ENCODE measurements around the gene LRBA. TPM values are rescaled to one million over a fixed set of nuclear protein-coding genes. Genes with fewer than 3 reads are reported as not detected.
A peak's percentile ranks its signal among the peaks of the same experiment; 100 is the strongest.

Gene LRBA
- total and polyA plus RNA-seq, 2 donors (not counting 1 experiment from before 2014, with no cell fraction given) = 16.4 to 36.7 TPM

- H3K27me3 ChIP-seq (ENCODE audit: control insufficient read depth, insufficient read depth, low read length) = no peaks in the 10 kb centered on the region
- H3K27ac ChIP-seq (ENCODE audit: insufficient read depth, low read length) = no peak overlapping the region
- no peak for TF ChIP-seq EZH2 (IDR thresholded peaks at IDR 0.05; ENCODE audit: low read length, missing control alignments)
- TF ChIP-seq, protein P1, sequence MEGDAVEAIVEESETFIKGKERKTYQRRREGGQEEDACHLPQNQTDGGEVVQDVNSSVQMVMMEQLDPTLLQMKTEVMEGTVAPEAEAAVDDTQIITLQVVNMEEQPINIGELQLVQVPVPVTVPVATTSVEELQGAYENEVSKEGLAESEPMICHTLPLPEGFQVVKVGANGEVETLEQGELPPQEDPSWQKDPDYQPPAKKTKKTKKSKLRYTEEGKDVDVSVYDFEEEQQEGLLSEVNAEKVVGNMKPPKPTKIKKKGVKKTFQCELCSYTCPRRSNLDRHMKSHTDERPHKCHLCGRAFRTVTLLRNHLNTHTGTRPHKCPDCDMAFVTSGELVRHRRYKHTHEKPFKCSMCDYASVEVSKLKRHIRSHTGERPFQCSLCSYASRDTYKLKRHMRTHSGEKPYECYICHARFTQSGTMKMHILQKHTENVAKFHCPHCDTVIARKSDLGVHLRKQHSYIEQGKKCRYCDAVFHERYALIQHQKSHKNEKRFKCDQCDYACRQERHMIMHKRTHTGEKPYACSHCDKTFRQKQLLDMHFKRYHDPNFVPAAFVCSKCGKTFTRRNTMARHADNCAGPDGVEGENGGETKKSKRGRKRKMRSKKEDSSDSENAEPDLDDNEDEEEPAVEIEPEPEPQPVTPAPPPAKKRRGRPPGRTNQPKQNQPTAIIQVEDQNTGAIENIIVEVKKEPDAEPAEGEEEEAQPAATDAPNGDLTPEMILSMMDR (conservative IDR thresholded peaks at IDR 0.05 in 1 of 2, IDR thresholded peaks at IDR 0.05 in 1 of 2; ENCODE audit: low read depth in 1 of 2, low read length in 2 of 2) = no peak
Observed at GRCh38 chr4:150773032-150773431, 242.1 kb downstream of the LRBA start.

GRCh38 chr4:150771382-150771781 lies 243.7 kb downstream of the LRBA start:
- Histone ChIP-seq H4K20me1 (ENCODE audit: control insufficient read depth, extremely low read depth, insufficient read depth, low read length) (no peaks in the 10 kb centered on the region), H3K79me2 (ENCODE audit: control insufficient read depth, insufficient read depth, low read length) (no peaks in the 10 kb centered on the region), H3K36me3 (ENCODE audit: control insufficient read depth, insufficient read depth, low read length) (no peaks in the 10 kb centered on the region), H3K27ac (ENCODE audit: insufficient read depth, low read length) (no peak overlapping the region), H3K4me1 (ENCODE audit: control insufficient read depth, extremely low read depth, insufficient read depth, low read length) (peaks cover 2% of the 10 kb centered on the region), H3K4me3 (replicated peaks in 1 of 4; ENCODE audit: control extremely low read depth in 1 of 4, insufficient read depth in 1 of 4, low read depth in 3 of 4, low read length in 4 of 4) (no peak overlapping the region), H3K9ac (ENCODE audit: insufficient read depth, low read length) (no peak overlapping the region), H3K9me3 (ENCODE audit: control insufficient read depth, insufficient read depth, low read depth, low read length) (no peaks in the 10 kb centered on the region), H3K4me2 (ENCODE audit: extremely low read depth, insufficient read depth, low read length) (no peak overlapping the region), H2AFZ (ENCODE audit: low read length) (no peak overlapping the region), H3K27me3 (ENCODE audit: control insufficient read depth, insufficient read depth, low read length) (no peaks in the 10 kb centered on the region)
- TF ChIP-seq, protein P1 (conservative IDR thresholded peaks at IDR 0.05 in 1 of 2, IDR thresholded peaks at IDR 0.05 in 1 of 2; ENCODE audit: low read depth in 1 of 2, low read length in 2 of 2) = no peak
- TF ChIP-seq EZH2 (IDR thresholded peaks at IDR 0.05; ENCODE audit: low read length, missing control alignments) = no peak
- no peak for DNase-seq (ENCODE audit: low read depth in 2 of 2)

More at GRCh38 chr4:150773032-150773431, 242.1 kb downstream of the LRBA start:
- no peaks in the 10 kb centered on the region for H3K36me3 ChIP-seq (ENCODE audit: control insufficient read depth, insufficient read depth, low read length)
- no peak overlapping the region for H3K4me3 ChIP-seq (replicated peaks in 1 of 4; ENCODE audit: control extremely low read depth in 1 of 4, insufficient read depth in 1 of 4, low read depth in 3 of 4, low read length in 4 of 4)
- H3K9me3 ChIP-seq (ENCODE audit: control insufficient read depth, insufficient read depth, low read depth, low read length) = no peaks in the 10 kb centered on the region
- peaks cover 2% of the 10 kb centered on the region for H3K4me1 ChIP-seq (ENCODE audit: control insufficient read depth, extremely low read depth, insufficient read depth, low read length)
- no peak for DNase-seq (ENCODE audit: low read depth in 2 of 2)
- H4K20me1 ChIP-seq (ENCODE audit: control insufficient read depth, extremely low read depth, insufficient read depth, low read length) = no peaks in the 10 kb centered on the region
- H3K4me2 ChIP-seq (ENCODE audit: extremely low read depth, insufficient read depth, low read length) = no peak overlapping the region
- H3K9ac ChIP-seq (ENCODE audit: insufficient read depth, low read length) = no peak overlapping the region
- H3K79me2 ChIP-seq (ENCODE audit: control insufficient read depth, insufficient read depth, low read length) = no peaks in the 10 kb centered on the region
- no peak overlapping the region for H2AFZ ChIP-seq (ENCODE audit: low read length)

- Histone ChIP-seq H3K79me2 (ENCODE audit: control insufficient read depth, insufficient read depth, low read length) (no peaks in the 10 kb centered on the region), H3K4me1 (ENCODE audit: control insufficient read depth, extremely low read depth, insufficient read depth, low read length) (peaks cover 2% of the 10 kb centered on the region), H3K27ac (ENCODE audit: insufficient read depth, low read length) (no peak overlapping the region), H3K9me3 (ENCODE audit: control insufficient read depth, insufficient read depth, low read depth, low read length) (no peaks in the 10 kb centered on the region), H3K27me3 (ENCODE audit: control insufficient read depth, insufficient read depth, low read length) (no peaks in the 10 kb centered on the region), H4K20me1 (ENCODE audit: control insufficient read depth, extremely low read depth, insufficient read depth, low read length) (no peaks in the 10 kb centered on the region), H3K4me3 (replicated peaks in 1 of 4; ENCODE audit: control extremely low read depth in 1 of 4, insufficient read depth in 1 of 4, low read depth in 3 of 4, low read length in 4 of 4) (no peak overlapping the region), H3K4me2 (ENCODE audit: extremely low read depth, insufficient read depth, low read length) (no peak overlapping the region), H2AFZ (ENCODE audit: low read length) (no peak overlapping the region), H3K36me3 (ENCODE audit: control insufficient read depth, insufficient read depth, low read length) (no peaks in the 10 kb centered on the region), H3K9ac (ENCODE audit: insufficient read depth, low read length) (no peak overlapping the region)
- DNase-seq (ENCODE audit: low read depth in 2 of 2) = peak in 1 of 2 donors; percentile 20
- TF ChIP-seq EZH2 (IDR thresholded peaks at IDR 0.05; ENCODE audit: low read length, missing control alignments) = no peak
- TF ChIP-seq, protein P1 (conservative IDR thresholded peaks at IDR 0.05 in 1 of 2, IDR thresholded peaks at IDR 0.05 in 1 of 2; ENCODE audit: low read depth in 1 of 2, low read length in 2 of 2) = no peak
Observed at GRCh38 chr4:150769845-150770244, 245.2 kb downstream of the LRBA start.

All from fibroblast of lung (primary cell).